Prostate gland (tissue), 2 donors: ENCODE results near the gene SLIT3.

ENCODE experiments used
- POLR2AphosphoS5 ChIP-seq: sonication (generic); formaldehyde crosslinking; IDR thresholded peaks from one replicate; pipeline ENCODE4 v1.6.1; 2017; ENCODE audit warnings: antibody characterized with exemption
- TF ChIP-seq, protein P1 (sequence below), 4 experiments: fragments of 200-600 bp in 2 of 4; fragments of 450-650 bp in 2 of 4; sonication (generic) in 2 of 4; IDR thresholded peaks; 1 replicate in 3 of 4; 2 replicates in 1 of 4; pipeline ENCODE4 v1.5.1; 2016 to 2019; ENCODE audit warnings: antibody characterized with exemption in 4 of 4, mild to moderate bottlenecking in 2 of 4, moderate library complexity in 2 of 4

GRCh38 chr5:168878135-168878745, 422.7 kb downstream of the SLIT3 start:
- TF ChIP-seq, protein P1, sequence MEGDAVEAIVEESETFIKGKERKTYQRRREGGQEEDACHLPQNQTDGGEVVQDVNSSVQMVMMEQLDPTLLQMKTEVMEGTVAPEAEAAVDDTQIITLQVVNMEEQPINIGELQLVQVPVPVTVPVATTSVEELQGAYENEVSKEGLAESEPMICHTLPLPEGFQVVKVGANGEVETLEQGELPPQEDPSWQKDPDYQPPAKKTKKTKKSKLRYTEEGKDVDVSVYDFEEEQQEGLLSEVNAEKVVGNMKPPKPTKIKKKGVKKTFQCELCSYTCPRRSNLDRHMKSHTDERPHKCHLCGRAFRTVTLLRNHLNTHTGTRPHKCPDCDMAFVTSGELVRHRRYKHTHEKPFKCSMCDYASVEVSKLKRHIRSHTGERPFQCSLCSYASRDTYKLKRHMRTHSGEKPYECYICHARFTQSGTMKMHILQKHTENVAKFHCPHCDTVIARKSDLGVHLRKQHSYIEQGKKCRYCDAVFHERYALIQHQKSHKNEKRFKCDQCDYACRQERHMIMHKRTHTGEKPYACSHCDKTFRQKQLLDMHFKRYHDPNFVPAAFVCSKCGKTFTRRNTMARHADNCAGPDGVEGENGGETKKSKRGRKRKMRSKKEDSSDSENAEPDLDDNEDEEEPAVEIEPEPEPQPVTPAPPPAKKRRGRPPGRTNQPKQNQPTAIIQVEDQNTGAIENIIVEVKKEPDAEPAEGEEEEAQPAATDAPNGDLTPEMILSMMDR (IDR thresholded peaks at IDR 0.05), result no peak
- no peak for TF ChIP-seq POLR2AphosphoS5
